ENCODE data around the gene TGFBR1.
A peak's percentile ranks its signal among the peaks of the same experiment; 100 is the strongest.

Gene TGFBR1

DNA sequence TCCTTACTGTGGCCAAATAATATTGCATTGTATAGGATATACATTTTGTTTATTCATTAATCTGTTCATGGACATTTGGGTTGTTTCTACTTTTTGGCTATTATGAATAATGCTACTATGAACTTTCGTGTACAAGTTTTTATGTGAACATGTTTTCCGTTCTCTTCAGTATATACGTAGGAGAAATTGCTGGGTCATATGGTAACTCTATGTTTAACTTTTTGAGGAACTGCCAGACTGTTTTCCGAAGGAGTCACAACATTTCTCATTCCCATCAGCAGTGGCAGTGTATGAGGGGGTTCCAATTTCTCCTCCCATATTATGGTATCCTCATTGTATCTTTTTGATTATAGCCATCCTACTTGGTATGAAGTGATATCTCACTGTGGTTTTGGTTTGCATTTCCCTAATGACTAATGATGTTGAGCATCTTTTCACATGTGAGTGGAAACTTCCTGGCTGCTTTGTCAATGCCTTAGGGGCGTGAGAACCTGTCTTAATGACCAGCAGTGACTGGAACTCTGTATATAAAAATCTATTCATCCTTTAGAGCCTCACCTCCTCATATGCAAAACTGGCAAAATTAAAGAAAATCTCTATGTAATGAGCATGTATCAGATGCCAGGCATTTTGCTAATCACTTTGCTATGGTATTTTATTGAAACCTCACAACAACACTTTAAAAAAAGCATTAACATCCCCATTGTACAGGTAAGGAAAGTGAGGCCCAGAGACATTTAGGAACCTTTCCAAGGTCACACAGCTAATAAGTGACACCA is 47.8 kb upstream of the TGFBR1 start:
- no peaks in the 10 kb centered on the region for H3K27me3 ChIP-seq (ENCODE audit: low read length)
- H3K79me2 ChIP-seq (ENCODE audit: insufficient read depth, low read length): no peaks in the 10 kb centered on the region
- H3F3A ChIP-seq (ENCODE audit: insufficient read depth): no peaks in the 10 kb centered on the region; the same call in 1 of the 2 replicates
- H3K27ac ChIP-seq (ENCODE audit: low read depth, low read length): no peak overlapping the region
- TF ChIP-seq, protein P1, sequence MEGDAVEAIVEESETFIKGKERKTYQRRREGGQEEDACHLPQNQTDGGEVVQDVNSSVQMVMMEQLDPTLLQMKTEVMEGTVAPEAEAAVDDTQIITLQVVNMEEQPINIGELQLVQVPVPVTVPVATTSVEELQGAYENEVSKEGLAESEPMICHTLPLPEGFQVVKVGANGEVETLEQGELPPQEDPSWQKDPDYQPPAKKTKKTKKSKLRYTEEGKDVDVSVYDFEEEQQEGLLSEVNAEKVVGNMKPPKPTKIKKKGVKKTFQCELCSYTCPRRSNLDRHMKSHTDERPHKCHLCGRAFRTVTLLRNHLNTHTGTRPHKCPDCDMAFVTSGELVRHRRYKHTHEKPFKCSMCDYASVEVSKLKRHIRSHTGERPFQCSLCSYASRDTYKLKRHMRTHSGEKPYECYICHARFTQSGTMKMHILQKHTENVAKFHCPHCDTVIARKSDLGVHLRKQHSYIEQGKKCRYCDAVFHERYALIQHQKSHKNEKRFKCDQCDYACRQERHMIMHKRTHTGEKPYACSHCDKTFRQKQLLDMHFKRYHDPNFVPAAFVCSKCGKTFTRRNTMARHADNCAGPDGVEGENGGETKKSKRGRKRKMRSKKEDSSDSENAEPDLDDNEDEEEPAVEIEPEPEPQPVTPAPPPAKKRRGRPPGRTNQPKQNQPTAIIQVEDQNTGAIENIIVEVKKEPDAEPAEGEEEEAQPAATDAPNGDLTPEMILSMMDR (IDR thresholded peaks at IDR 0.05; ENCODE audit: insufficient read depth, low read length, poor library complexity, severe bottlenecking): no peak
- no peak for TF ChIP-seq EZH2phosphoT487 (conservative IDR thresholded peaks at IDR 0.05; ENCODE audit: low read length)
- H3K4me2 ChIP-seq (ENCODE audit: low read depth, low read length, poor library complexity, severe bottlenecking): no peak overlapping the region
- no peaks in the 10 kb centered on the region for H3K9me2 ChIP-seq (replicated peaks; ENCODE audit: insufficient read depth, low read length)
- H3K4me3 ChIP-seq (ENCODE audit: insufficient read depth, low read length, poor library complexity, severe bottlenecking): no peak overlapping the region
- H3K36me3 ChIP-seq (ENCODE audit: low read length): no peaks in the 10 kb centered on the region
- no peak overlapping the region for H3K9ac ChIP-seq (ENCODE audit: low read length)
- H4K20me1 ChIP-seq (ENCODE audit: low read depth, low read length): no peaks in the 10 kb centered on the region
- H3K9me3 ChIP-seq (ENCODE audit: insufficient read depth, low read length): no peaks in the 10 kb centered on the region
- H2AFZ ChIP-seq (ENCODE audit: low read depth, low read length, severe bottlenecking): no peak overlapping the region

DNA sequence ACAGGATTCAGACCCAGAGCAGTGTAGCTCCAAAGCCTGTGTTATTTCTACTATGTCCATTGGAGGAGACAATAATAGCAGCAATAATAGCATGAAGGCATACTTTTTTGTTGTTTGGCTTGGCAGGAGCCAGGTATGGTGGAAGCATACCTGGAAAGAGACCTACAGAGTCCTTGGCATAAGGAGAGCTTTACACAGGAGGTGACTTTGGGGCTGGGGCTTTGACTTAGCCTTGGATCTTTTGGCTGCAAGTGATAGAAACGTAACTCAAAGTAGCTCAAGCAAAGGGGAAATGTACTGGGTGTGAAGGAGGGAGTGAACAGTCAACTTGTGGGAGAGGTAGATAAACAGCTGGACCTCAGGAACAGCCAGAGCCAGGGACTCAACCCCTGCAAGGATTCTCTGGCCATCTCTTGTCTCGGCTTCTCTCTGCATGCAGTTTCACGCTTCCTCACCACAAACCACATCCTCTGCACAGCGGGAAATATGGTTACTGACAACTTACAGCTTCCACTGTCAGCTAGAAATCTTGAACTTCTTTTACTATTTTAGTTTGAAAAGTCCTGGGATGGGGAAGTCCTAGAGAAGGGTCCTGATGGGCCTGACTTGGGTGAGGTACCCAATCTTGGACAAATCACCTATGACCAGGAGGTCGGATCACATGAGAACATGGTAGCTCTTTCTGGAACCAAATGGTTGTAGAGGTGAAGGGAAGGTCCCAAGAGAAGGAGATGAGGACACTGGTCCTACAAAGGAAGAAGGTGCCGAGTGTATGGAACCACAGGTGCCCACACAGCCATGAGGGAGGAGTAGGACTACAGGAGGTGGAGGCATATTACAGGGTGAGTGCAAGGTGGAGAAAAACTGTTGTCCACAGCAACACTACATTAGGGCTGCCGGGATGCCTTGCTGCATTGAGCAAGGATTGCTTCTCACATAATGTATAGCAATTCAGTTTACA is 47.0 kb upstream of the TGFBR1 start:
- H3K4me2 ChIP-seq (ENCODE audit: low read depth, low read length, poor library complexity, severe bottlenecking): peak overlapping the region; percentile 48

More for the DNA sequence above, 47.0 kb upstream of the TGFBR1 start:
- no peak overlapping the region for H2AFZ ChIP-seq (ENCODE audit: low read depth, low read length, severe bottlenecking)
- H4K20me1 ChIP-seq (ENCODE audit: low read depth, low read length): no peaks in the 10 kb centered on the region
- H3K9me3 ChIP-seq (ENCODE audit: insufficient read depth, low read length): no peaks in the 10 kb centered on the region
- TF ChIP-seq, protein P1 (IDR thresholded peaks at IDR 0.05; ENCODE audit: insufficient read depth, low read length, poor library complexity, severe bottlenecking): no peak
- no peak for TF ChIP-seq EZH2phosphoT487 (conservative IDR thresholded peaks at IDR 0.05; ENCODE audit: low read length)
- H3K36me3 ChIP-seq (ENCODE audit: low read length): no peaks in the 10 kb centered on the region
- H3F3A ChIP-seq (ENCODE audit: insufficient read depth): no peaks in the 10 kb centered on the region; the same call in 1 of the 2 replicates
- H3K9me2 ChIP-seq (replicated peaks; ENCODE audit: insufficient read depth, low read length): no peaks in the 10 kb centered on the region
- no peaks in the 10 kb centered on the region for H3K79me2 ChIP-seq (ENCODE audit: insufficient read depth, low read length)
- H3K9ac ChIP-seq (ENCODE audit: low read length): no peak overlapping the region; the same call in 1 of the 2 replicates
- no peak overlapping the region for H3K27ac ChIP-seq (ENCODE audit: low read depth, low read length)
- H3K27me3 ChIP-seq (ENCODE audit: low read length): no peaks in the 10 kb centered on the region
- peak overlapping the region; percentile 13 for H3K4me3 ChIP-seq (ENCODE audit: insufficient read depth, low read length, poor library complexity, severe bottlenecking)

Data from SU-DHL-6 (cell line).